ENCODE measurements around the gene DMRT1. TPM values are rescaled to one million over a fixed set of nuclear protein-coding genes. Genes with fewer than 3 reads are reported as not detected.

Gene DMRT1
- total RNA-seq, 1 donor from 2014 or later: not detected

DNA sequence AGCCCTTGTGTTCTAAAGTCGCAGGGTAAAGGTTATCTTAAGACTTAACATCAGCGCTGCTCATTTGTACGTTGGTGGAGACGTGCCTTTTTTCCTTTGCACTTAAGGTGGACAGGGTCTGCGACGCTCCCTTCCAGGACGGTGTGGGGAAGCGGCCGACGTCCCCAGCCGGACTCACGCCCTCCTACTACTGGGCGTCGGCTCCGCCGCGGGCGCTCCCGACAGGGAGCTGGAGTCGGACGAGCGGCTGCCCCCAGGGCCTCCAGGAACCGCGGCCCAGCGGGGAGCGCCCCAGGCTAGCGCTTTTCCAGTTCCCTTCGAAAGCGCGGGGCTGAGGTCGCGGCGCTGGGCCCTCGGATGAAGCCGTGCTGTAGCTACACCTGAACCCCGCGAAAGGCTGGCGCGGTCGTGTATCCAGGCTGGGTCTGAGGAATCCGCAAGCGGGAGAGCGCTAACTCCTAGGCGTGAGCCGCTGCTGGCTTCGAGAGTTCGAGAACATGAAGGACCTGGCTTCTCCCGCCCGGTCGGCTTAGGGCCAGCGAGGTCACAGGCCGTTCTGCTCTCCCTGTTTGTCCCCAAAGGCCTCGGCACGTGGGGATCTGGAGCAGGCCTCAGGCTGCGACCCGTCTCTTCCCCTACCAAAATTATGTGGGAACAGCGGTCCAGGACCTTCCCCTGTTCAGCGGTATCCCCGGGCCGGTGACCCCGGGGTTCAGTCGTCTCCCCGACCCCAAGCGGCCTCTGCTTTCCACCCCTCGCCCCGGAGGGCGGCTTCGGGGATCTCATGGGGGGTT is 131.2 kb downstream of the DMRT1 start:
- no peak for DNase-seq (ENCODE audit: low read depth, low spot score)
- peaks cover 94% of the 10 kb centered on the region for H3K27me3 Mint-ChIP-seq (ENCODE audit: low read depth)
- no peaks in the 10 kb centered on the region for H3K9me3 Mint-ChIP-seq
- peak overlapping the region; percentile 81 for H3K4me3 Mint-ChIP-seq
- no peaks in the 10 kb centered on the region for H3K36me3 Mint-ChIP-seq (ENCODE audit: low read depth)
- no peak overlapping the region for H3K27ac Mint-ChIP-seq (ENCODE audit: unreplicated experiment)
- TF ChIP-seq, protein P1, sequence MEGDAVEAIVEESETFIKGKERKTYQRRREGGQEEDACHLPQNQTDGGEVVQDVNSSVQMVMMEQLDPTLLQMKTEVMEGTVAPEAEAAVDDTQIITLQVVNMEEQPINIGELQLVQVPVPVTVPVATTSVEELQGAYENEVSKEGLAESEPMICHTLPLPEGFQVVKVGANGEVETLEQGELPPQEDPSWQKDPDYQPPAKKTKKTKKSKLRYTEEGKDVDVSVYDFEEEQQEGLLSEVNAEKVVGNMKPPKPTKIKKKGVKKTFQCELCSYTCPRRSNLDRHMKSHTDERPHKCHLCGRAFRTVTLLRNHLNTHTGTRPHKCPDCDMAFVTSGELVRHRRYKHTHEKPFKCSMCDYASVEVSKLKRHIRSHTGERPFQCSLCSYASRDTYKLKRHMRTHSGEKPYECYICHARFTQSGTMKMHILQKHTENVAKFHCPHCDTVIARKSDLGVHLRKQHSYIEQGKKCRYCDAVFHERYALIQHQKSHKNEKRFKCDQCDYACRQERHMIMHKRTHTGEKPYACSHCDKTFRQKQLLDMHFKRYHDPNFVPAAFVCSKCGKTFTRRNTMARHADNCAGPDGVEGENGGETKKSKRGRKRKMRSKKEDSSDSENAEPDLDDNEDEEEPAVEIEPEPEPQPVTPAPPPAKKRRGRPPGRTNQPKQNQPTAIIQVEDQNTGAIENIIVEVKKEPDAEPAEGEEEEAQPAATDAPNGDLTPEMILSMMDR (conservative IDR thresholded peaks at IDR 0.05): no peak
- peaks cover 24% of the 10 kb centered on the region for H3K4me1 Mint-ChIP-seq

DNA sequence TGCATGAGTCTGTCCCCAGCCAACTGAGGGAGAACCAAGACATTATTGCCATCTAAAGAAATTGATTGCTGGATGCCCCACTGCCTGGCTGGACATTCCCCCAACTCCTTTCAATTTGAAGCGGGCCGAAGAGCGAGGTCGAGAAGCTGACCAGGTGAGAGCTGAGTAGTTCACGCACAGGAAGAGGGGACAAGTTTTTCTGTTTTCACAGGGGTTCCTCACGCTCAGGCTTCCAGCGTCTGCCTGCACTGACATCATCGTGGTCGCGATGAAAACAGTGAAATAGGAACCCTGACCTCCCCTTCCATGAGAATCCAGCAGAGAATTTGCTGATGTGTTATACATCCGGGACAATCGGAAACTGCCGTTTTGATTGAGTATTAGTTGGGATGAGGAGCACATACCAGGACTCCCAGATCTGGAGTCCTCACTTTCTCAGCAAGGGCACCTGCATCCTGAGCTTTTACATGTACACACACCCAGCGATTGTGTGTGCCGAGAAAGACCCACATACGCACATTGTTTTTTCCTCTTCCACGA is 131.9 kb downstream of the DMRT1 start:
- no peak overlapping the region for H3K27ac Mint-ChIP-seq (ENCODE audit: unreplicated experiment)
- peaks cover 94% of the 10 kb centered on the region for H3K27me3 Mint-ChIP-seq (ENCODE audit: low read depth)
- H3K4me3 Mint-ChIP-seq: peak overlapping the region; percentile 20
- H3K9me3 Mint-ChIP-seq: no peaks in the 10 kb centered on the region
- peaks cover 24% of the 10 kb centered on the region for H3K4me1 Mint-ChIP-seq
- H3K36me3 Mint-ChIP-seq (ENCODE audit: low read depth): no peaks in the 10 kb centered on the region
- DNase-seq (ENCODE audit: low read depth, low spot score): no peak
- TF ChIP-seq, protein P1 (conservative IDR thresholded peaks at IDR 0.05): no peak

GRCh38 chr9:974031-974995 is 132.8 kb downstream of the DMRT1 start:
- Mint-ChIP-seq H3K4me3 (peak overlapping the region; percentile 60), H3K9me3 (no peaks in the 10 kb centered on the region), H3K27ac (ENCODE audit: unreplicated experiment) (no peak overlapping the region), H3K36me3 (ENCODE audit: low read depth) (no peaks in the 10 kb centered on the region), H3K27me3 (ENCODE audit: low read depth) (peaks cover 94% of the 10 kb centered on the region), H3K4me1 (peaks cover 24% of the 10 kb centered on the region)
- TF ChIP-seq, protein P1 (conservative IDR thresholded peaks at IDR 0.05): no peak
- no peak for DNase-seq (ENCODE audit: low read depth, low spot score)

DNA sequence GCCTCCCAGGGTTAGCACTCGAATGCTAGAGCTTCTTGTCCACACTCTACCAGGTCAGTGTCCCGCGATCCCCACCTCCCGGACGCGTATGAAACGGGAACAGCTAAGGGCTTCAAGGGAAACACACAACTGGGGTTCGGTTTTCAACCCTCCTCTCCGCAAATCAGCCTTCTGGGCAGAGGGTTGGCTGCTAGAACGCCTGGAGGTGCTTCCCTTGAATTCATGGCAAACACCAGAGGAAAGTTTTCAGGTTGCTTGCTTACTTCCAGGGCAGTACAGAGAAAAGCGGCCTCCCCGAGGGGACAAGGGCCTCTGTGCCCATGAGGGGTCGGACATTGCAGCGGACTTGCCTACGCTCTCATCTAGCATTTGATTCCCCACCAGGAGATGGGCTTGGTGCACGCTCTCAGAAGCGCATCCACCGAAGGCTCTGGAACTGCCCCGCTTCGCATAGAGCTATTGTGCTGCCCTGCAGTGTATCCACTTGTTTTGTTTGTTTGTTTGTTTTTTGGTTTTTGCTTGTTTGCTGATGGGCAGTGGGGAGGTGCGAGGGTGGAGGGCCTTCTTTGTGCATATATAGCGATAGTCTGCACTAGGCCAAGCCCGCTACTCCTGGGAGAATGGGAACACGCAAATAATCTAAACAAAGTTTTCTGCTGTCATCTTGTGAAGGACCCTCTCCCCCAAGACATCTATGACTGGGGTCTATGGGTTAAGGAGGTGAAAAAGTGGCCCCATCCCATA is 133.7 kb downstream of the DMRT1 start:
- peaks cover 23% of the 10 kb centered on the region for H3K4me1 Mint-ChIP-seq
- H3K4me3 Mint-ChIP-seq: peak overlapping the region; percentile 29
- no peaks in the 10 kb centered on the region for H3K9me3 Mint-ChIP-seq
- no peak overlapping the region for H3K27ac Mint-ChIP-seq (ENCODE audit: unreplicated experiment)
- TF ChIP-seq, protein P1 (conservative IDR thresholded peaks at IDR 0.05): no peak
- no peak for DNase-seq (ENCODE audit: low read depth, low spot score)
- H3K27me3 Mint-ChIP-seq (ENCODE audit: low read depth): peaks cover 94% of the 10 kb centered on the region
- H3K36me3 Mint-ChIP-seq (ENCODE audit: low read depth): no peaks in the 10 kb centered on the region

- no peaks in the 10 kb centered on the region for H3K9me3 Mint-ChIP-seq
Measured at GRCh38 chr9:975740-976257, 134.3 kb downstream of the DMRT1 start.

More at GRCh38 chr9:975740-976257, 134.3 kb downstream of the DMRT1 start:
- H3K4me3 Mint-ChIP-seq: peak overlapping the region; percentile 29
- TF ChIP-seq, protein P1 (conservative IDR thresholded peaks at IDR 0.05): no peak
- no peak for DNase-seq (ENCODE audit: low read depth, low spot score)
- H3K27me3 Mint-ChIP-seq (ENCODE audit: low read depth): peaks cover 93% of the 10 kb centered on the region
- peaks cover 20% of the 10 kb centered on the region for H3K4me1 Mint-ChIP-seq
- no peaks in the 10 kb centered on the region for H3K36me3 Mint-ChIP-seq (ENCODE audit: low read depth)
- no peak overlapping the region for H3K27ac Mint-ChIP-seq (ENCODE audit: unreplicated experiment)
